Right atrium auricular region (tissue), 2 donors: ENCODE results near the gene PHC1. TPM values are rescaled to one million over a fixed set of nuclear protein-coding genes. Genes with fewer than 3 reads are reported as not detected.
A peak's percentile ranks its signal among the peaks of the same experiment; 100 is the strongest.

ENCODE experiments used
- DNase-seq: peaks from one replicate; pipeline ENCODE4 v3.0.0-alpha.2; 2019; ENCODE audit warnings: low spot score
- H3K27ac ChIP-seq, 2 donors: fragments of 200-600 bp; sonication (generic); 1 replicate in 1 of 2; 2 replicates in 1 of 2; pipeline ENCODE4 v1.5.1; 2016 to 2019
- H3K27me3 ChIP-seq, 2 donors: fragments of 200-600 bp; sonication (generic); one replicate each; pipeline versions ENCODE4 v1.5.1 to v1.6.0; 2017 to 2019
- H3K36me3 ChIP-seq: fragments of 200-600 bp; sonication (generic); one replicate; pipeline ENCODE4 v1.5.1; 2016
- H3K4me1 ChIP-seq, 2 donors: fragments of 200-600 bp; sonication (generic); one replicate each; pipeline versions ENCODE4 v1.5.1 to v1.6.0; 2017 to 2019
- H3K4me3 ChIP-seq, 2 donors: fragments of 200-600 bp; sonication (generic); 1 replicate in 1 of 2; 2 replicates in 1 of 2; pipeline ENCODE4 v1.5.1; 2017 to 2019; ENCODE audit warnings: mild to moderate bottlenecking in 1 of 2, moderate library complexity in 1 of 2
- H3K9me3 ChIP-seq, 2 donors: fragments of 200-600 bp; sonication (generic); one replicate each; pipeline ENCODE4 v1.5.1; 2019
- total RNA-seq, 2 donors: library from RNA; depleted of rRNA; stranded (reverse); fragments of >200 nt; gene quantifications; one replicate each; pipeline ENCODE4 v1.1.0, GENCODE V29; 2016
- TF ChIP-seq, protein P1 (sequence below), 2 donors: fragments of 200-600 bp; sonication (generic); IDR thresholded peaks; one replicate each; pipeline ENCODE4 v1.5.1; 2019; ENCODE audit warnings: antibody characterized with exemption in 2 of 2

PHC1 gene
- total RNA-seq, 2 donors from 2014 or later, result 22.7 to 58.4 TPM

- Histone ChIP-seq H3K36me3 (peaks cover 17% of the 10 kb centered on the region), H3K9me3 (no peaks in the 10 kb centered on the region), H3K27ac (peak within 1 kb of the TSS; percentile 93 to 99), H3K27me3 (no peaks in the 10 kb centered on the region), H3K4me1 (peaks cover 0 to 27% of the 10 kb centered on the region in 2 donors), H3K4me3 (peak within 1 kb of the TSS; percentile 76 to 79)
- DNase-seq, result peak; percentile 95
- TF ChIP-seq, protein P1, sequence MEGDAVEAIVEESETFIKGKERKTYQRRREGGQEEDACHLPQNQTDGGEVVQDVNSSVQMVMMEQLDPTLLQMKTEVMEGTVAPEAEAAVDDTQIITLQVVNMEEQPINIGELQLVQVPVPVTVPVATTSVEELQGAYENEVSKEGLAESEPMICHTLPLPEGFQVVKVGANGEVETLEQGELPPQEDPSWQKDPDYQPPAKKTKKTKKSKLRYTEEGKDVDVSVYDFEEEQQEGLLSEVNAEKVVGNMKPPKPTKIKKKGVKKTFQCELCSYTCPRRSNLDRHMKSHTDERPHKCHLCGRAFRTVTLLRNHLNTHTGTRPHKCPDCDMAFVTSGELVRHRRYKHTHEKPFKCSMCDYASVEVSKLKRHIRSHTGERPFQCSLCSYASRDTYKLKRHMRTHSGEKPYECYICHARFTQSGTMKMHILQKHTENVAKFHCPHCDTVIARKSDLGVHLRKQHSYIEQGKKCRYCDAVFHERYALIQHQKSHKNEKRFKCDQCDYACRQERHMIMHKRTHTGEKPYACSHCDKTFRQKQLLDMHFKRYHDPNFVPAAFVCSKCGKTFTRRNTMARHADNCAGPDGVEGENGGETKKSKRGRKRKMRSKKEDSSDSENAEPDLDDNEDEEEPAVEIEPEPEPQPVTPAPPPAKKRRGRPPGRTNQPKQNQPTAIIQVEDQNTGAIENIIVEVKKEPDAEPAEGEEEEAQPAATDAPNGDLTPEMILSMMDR (IDR thresholded peaks at IDR 0.05), result peak in 1 of 2 donors; percentile 67
Observed at GRCh38 chr12:8949342-8950220, 35.3 kb downstream of the PHC1 start, which contains the start of gene M6PR. TSS of gene M6PR (minus strand) at chr12:8949645. CDS start at chr12:8946404, 3,241 bp downstream.

DNA sequence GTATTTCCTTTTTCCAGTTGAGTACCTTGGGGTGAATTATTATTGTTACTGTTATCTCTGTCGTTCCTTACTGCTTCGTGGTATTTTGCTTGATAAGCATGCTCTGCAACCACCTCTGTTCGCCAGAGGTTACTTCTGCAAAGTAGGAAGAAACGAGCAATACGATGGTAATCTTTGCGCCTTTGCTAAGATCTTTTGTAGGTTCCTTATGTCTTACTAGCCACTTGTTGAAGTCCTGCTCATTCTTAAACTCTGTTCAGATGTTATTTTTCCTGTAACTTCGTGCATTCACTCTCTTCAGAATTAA is 35.9 kb downstream of the PHC1 start:
- peaks cover 0 to 27% of the 10 kb centered on the region in 2 donors for H3K4me1 ChIP-seq
- peak overlapping the region; percentile 76 to 79 for H3K4me3 ChIP-seq
- peak overlapping the region; percentile 93 to 99 for H3K27ac ChIP-seq
- H3K27me3 ChIP-seq, result no peaks in the 10 kb centered on the region
- H3K9me3 ChIP-seq, result no peaks in the 10 kb centered on the region
- no peak for DNase-seq
- TF ChIP-seq, protein P1 (IDR thresholded peaks at IDR 0.05), result peak in 1 of 2 donors; percentile 13
- H3K36me3 ChIP-seq, result peaks cover 11% of the 10 kb centered on the region

DNA sequence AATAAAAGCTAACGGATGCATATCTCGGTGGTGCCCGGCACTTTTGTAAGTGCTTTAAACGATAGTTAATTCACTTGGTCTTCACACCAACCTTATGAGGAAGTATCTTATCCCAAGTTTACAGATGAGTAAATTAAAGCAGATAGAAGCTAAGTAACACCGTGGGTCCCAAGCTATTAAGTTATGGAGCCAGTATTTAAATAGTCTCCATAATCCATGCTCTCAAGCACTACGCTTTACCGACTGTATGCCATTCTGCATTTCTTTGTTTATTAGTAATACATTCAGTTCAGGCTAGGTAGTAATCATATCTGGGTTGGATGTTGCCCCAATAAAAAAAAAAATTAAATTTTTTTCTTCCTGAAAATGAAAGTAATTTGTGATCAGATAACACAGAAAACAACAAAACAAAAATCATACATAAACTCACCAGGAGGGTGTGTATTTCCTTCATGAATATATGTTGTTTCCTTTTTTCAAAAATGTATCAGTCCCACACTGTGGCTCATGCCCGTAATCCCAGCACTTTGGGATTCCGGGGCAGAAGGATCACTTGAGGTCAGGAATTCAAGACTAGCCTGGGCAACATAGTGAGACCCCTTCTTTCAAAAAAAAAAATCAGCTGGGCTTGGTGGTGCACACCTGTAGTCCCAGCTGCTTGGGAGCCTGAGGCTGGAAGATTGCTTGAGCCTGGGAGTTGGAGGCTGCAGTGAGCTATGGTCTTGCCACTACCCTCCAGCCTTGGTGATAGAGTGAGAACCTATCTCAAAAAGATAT is 36.6 kb downstream of the PHC1 start:
- Histone ChIP-seq H3K27ac (peak overlapping the region; percentile 93 to 99), H3K27me3 (no peaks in the 10 kb centered on the region), H3K4me3 (peak overlapping the region; percentile 76 to 79), H3K9me3 (no peaks in the 10 kb centered on the region), H3K4me1 (peaks cover 0 to 27% of the 10 kb centered on the region in 2 donors), H3K36me3 (peaks cover 4% of the 10 kb centered on the region)
- no peak for DNase-seq
- TF ChIP-seq, protein P1 (IDR thresholded peaks at IDR 0.05), result no peak

- H3K4me1 ChIP-seq, result peaks cover 0 to 27% of the 10 kb centered on the region in 2 donors
- TF ChIP-seq, protein P1 (IDR thresholded peaks at IDR 0.05), result no peak
- H3K9me3 ChIP-seq, result no peaks in the 10 kb centered on the region
- no peak overlapping the region for H3K27ac ChIP-seq
- no peak for DNase-seq
- no peak overlapping the region for H3K4me3 ChIP-seq
- no peaks in the 10 kb centered on the region for H3K36me3 ChIP-seq
- H3K27me3 ChIP-seq, result no peaks in the 10 kb centered on the region
Observed at GRCh38 chr12:8951744-8952143, 37.4 kb downstream of the PHC1 start.

GRCh38 chr12:8953773-8954402 is 39.6 kb downstream of the PHC1 start:
- no peak for DNase-seq
- TF ChIP-seq, protein P1 (IDR thresholded peaks at IDR 0.05), result no peak
- H3K27me3 ChIP-seq, result no peaks in the 10 kb centered on the region
- H3K4me1 ChIP-seq, result peaks cover 0 to 9% of the 10 kb centered on the region in 2 donors
- H3K27ac ChIP-seq, result no peak overlapping the region
- H3K36me3 ChIP-seq, result no peaks in the 10 kb centered on the region
- no peak overlapping the region for H3K4me3 ChIP-seq
- no peaks in the 10 kb centered on the region for H3K9me3 ChIP-seq
